Astrocyte of the cerebellum (primary cell): ENCODE data around the gene ATP23.
A peak's percentile ranks its signal among the peaks of the same experiment; 100 is the strongest.

Experiments used
- DNase-seq: peaks from one replicate; pipeline ENCODE4 v3.0.0-alpha.2; 2011; ENCODE audit warnings: low read depth
- H3K4me3 ChIP-seq: 2 replicates; pipeline ENCODE4 v1.5.1; 2011; ENCODE audit warnings: mild to moderate bottlenecking, low read depth, low read length, moderate library complexity
- CTCF ChIP-seq: IDR thresholded peaks from 2 replicates; pipeline ENCODE4 v1.5.1; 2012; ENCODE audit warnings: low read length, low read depth, moderate library complexity, mild to moderate bottlenecking; ENCODE audit errors: missing control alignments
- in situ Hi-C: cut with HindIII; loops from 2 replicates; pipeline ENCODE4 v1.10.0; 2017; ENCODE audit warnings: low sequenced_read_pairs

Gene ATP23

DNA sequence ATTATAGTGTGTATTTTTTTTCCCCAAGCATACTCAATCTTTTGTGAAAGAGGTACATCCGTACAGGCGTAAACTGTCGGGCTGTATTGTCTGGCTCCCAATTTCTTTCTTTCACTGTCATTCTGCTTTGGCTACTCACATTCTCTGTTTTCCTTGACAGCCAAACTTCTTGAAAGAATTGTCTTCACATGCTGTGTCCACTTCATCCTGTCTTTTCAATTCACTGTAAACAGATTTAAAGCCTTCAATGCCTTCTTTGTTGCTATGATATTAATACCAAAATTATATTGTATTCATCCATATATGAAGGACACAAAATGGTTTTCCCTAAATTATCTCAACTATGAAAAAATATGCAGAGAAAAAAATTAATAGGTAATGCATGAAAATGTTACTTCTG lies 6.0 kb upstream of the ATP23 start:
- in situ Hi-C loops = no loop called here
- no peak for TF ChIP-seq CTCF
- H3K4me3 ChIP-seq = peak overlapping the region; percentile 47
- no peak for DNase-seq

DNA sequence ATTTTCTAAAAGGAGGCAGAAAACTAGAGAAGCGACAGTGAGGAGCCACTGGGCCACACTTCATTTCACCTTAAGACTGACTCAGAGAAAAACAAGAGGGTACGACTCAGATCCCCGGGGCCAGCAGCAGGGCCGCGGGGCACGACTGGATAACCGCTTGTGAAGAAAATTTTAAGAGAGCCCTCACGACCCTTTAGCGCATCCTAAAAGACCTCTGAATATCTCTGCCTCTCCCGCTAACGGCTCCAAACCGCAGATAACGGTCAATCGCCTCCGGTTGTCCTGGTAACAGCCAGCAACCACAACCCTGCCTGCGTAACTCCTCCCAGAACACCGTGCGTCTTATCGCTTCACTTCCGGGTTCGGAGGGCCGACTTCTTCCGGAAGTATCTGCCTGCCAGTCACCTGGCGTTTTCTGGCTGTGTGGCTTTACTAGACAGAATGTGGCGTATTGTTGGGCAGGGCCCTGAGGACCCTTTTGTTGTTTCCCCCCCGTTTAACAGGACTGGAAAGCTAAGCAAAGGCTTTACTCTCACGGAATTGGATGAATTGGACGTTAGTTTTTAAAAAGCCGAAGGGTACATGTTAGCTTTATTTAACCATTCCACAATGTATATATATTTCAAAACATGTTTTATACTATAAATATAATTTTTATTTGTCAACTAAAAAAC lies 5.4 kb upstream of the ATP23 start:
- peak overlapping the region; percentile 47 for H3K4me3 ChIP-seq
- TF ChIP-seq CTCF = no peak
- peak; percentile 74 for DNase-seq
- in situ Hi-C loops = no loop called here

DNA sequence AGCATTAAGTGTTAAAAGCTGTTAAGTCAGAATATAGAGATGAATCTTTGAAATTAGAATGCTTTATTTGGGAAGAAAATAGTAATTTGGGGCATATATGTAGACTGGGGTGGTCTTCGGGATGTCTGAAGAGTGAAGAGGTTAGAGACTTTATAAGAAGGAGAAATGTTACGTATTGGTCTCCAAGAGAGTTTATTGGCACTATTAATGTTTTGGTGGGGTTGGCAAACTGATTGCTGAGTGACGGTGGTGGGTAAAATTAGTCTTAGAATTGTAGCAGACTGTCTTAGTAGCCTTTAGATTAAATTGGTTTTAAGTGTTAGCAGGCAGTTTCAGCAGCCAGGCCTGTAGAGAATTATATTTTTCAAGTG lies 4.9 kb upstream of the ATP23 start:
- peak overlapping the region; percentile 47 for H3K4me3 ChIP-seq
- in situ Hi-C loops = no loop called here
- no peak for TF ChIP-seq CTCF
- DNase-seq = no peak

DNA sequence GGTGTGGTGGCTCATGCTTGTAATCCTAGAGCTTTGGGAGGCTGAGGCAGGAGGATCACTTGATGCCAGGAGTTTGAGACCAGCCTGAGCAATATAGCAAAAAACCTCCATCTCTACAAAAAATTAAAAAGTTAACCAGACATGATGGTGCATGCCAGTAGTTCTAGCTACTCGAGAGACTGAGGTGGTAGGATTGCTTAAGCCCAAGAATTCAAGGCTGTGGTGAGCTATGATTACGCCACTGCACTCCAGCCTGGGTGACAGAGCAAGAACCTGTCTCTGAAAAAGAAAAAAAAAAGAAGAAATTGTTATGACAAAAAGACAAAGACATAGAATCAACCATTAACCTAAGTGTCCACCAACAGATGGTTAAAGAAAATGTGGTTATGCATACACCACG lies 2.1 kb upstream of the ATP23 start:
- in situ Hi-C loops = no loop called here
- TF ChIP-seq CTCF = no peak
- DNase-seq = no peak
- H3K4me3 ChIP-seq = no peak overlapping the region

DNA sequence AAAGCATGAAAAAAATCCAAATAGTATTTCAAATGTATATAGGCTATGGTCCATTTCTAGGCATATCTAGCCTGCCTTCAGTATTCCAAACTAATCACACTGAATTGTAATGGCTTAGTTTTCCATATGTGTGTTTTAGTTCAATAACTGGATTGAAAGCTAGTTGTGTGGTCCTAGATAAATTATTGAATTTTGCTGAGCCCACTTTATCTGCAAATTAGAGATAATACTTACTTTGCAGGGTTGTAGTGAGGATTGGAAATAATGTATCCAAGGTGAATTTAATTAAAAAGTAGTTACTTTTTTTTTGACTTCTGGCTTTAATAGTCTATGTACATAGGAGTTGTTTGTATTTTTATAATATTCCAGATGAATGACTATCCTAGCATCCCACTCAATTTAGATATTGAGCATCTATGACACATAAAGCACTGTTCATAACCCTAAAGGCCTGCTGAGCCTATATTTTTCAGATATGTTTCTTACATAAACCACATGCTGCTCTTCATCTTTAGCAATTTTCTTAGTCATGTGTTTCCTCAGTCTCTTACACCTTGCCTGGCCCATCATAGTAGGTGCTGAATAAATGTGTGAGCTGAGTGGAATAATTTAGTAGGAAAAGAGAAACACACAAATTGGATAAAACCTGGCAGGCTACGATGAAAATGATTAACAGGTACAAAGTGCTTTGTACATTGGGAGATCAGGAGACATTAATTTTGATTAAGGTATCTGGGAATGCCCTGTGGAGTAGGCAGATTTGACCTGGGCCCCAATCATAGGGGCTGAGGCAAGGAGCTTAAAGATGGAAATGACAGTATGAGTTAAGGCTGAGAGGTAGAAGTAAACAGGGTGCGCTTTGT lies 1.1 kb upstream of the ATP23 start:
- H3K4me3 ChIP-seq = peak overlapping the region; percentile 62
- DNase-seq = no peak
- in situ Hi-C loops = no loop called here
- TF ChIP-seq CTCF = no peak

GRCh38 chr12:57940915-57941164 lies 527 bp upstream of the ATP23 start:
- H3K4me3 ChIP-seq = peak overlapping the region; percentile 62
- no peak for TF ChIP-seq CTCF
- in situ Hi-C loops = no loop called here
- no peak for DNase-seq
